Osteocyte (in vitro differentiated cells): Measurements from ENCODE around the gene ZRSR2. TPM values are rescaled to one million over a fixed set of nuclear protein-coding genes. Genes with fewer than 3 reads are reported as not detected.
A peak's percentile ranks its signal among the peaks of the same experiment; 100 is the strongest.

Experiments
- DNase-seq: peaks from one replicate; pipeline ENCODE4 v3.0.0; 2021; ENCODE audit warnings: mixed read lengths; ENCODE audit not compliant: unreplicated experiment; ENCODE audit errors: extremely low spot score
- H3K27ac Mint-ChIP-seq: one replicate; pipeline ENCODE4 v1.8.0; 2021; ENCODE audit warnings: mild to moderate bottlenecking, mixed read lengths; ENCODE audit not compliant: unreplicated experiment
- H3K27me3 Mint-ChIP-seq: one replicate; pipeline ENCODE4 v1.8.0; 2021; ENCODE audit warnings: mixed read lengths; ENCODE audit not compliant: unreplicated experiment
- H3K36me3 Mint-ChIP-seq: one replicate; pipeline ENCODE4 v1.8.0; 2021; ENCODE audit warnings: mixed read lengths; ENCODE audit not compliant: unreplicated experiment
- H3K4me1 Mint-ChIP-seq: one replicate; pipeline ENCODE4 v1.8.0; 2021; ENCODE audit warnings: mixed read lengths; ENCODE audit not compliant: unreplicated experiment
- H3K4me3 Mint-ChIP-seq: one replicate; pipeline ENCODE4 v1.8.0; 2021; ENCODE audit warnings: mild to moderate bottlenecking, moderate library complexity, mixed read lengths; ENCODE audit not compliant: unreplicated experiment
- H3K9me3 Mint-ChIP-seq: one replicate; pipeline ENCODE4 v1.8.0; 2021; ENCODE audit warnings: mixed read lengths; ENCODE audit not compliant: unreplicated experiment
- CTCF ChIP-seq: fragments of 200-600 bp; sonication (generic); IDR thresholded peaks from 2 replicates; pipeline ENCODE4 v1.5.0; 2021; ENCODE audit warnings: antibody characterized with exemption, mild to moderate bottlenecking, moderate library complexity
- total RNA-seq: library from RNA; stranded (reverse); gene quantifications from 2 replicates; pipeline ENCODE4 v1.2.1, GENCODE V29; 2021

The ZRSR2 gene
- total RNA-seq, 1 donor from 2014 or later: 16.3 TPM

- no peak for DNase-seq
- Mint-ChIP-seq H3K4me3 (no peak overlapping the region), H3K27me3 (no peaks in the 10 kb centered on the region), H3K27ac (no peak overlapping the region), H3K36me3 (peaks cover 37% of the 10 kb centered on the region), H3K4me1 (peaks cover 49% of the 10 kb centered on the region), H3K9me3 (no peaks in the 10 kb centered on the region)
- peak; percentile 58 for TF ChIP-seq CTCF
Measured at GRCh38 chrX:15849555-15849954, 59.3 kb downstream of the ZRSR2 start.

- no peaks in the 10 kb centered on the region for H3K9me3 Mint-ChIP-seq
- H3K4me1 Mint-ChIP-seq: peaks cover 52% of the 10 kb centered on the region
- H3K27ac Mint-ChIP-seq: peak overlapping the region; percentile 89
- no peak for DNase-seq
- peaks cover 12% of the 10 kb centered on the region for H3K27me3 Mint-ChIP-seq
- peak overlapping the region; percentile 83 for H3K4me3 Mint-ChIP-seq
- H3K36me3 Mint-ChIP-seq: peaks cover 15% of the 10 kb centered on the region
- TF ChIP-seq CTCF: no peak
Measured at GRCh38 chrX:15853586-15854079, 63.3 kb downstream of the ZRSR2 start.

GRCh38 chrX:15854080-15854655 is 63.9 kb downstream of the ZRSR2 start:
- Mint-ChIP-seq H3K4me1 (peaks cover 49% of the 10 kb centered on the region), H3K9me3 (no peaks in the 10 kb centered on the region), H3K4me3 (peak overlapping the region; percentile 83), H3K27me3 (peaks cover 15% of the 10 kb centered on the region), H3K36me3 (peaks cover 15% of the 10 kb centered on the region), H3K27ac (peak overlapping the region; percentile 89)
- peak; percentile 45 for TF ChIP-seq CTCF
- DNase-seq: peak; percentile 87

GRCh38 chrX:15854712-15855567 is 64.7 kb downstream of the ZRSR2 start, which contains the start of gene AP1S2:
TSS of gene AP1S2 (minus strand) at chrX:15854813. CDS start at chrX:15852524, 2,289 bp downstream.
- Mint-ChIP-seq H3K4me1 (peaks cover 41% of the 10 kb centered on the region), H3K9me3 (no peaks in the 10 kb centered on the region), H3K36me3 (peaks cover 13% of the 10 kb centered on the region), H3K27me3 (peaks cover 15% of the 10 kb centered on the region), H3K27ac (peak within 1 kb of the TSS; percentile 95), H3K4me3 (peak within 1 kb of the TSS; percentile 94)
- DNase-seq: peak; percentile 99
- TF ChIP-seq CTCF: no peak
